A549 (cell line): ENCODE results near the gene HECTD4.

ENCODE experiments used
- CEBPB ChIP-seq, 2 experiments: fragments of >200 bp in 1 of 2; sonication (Bioruptor Twin) in 1 of 2; formaldehyde crosslinking in 1 of 2; IDR thresholded peaks; 2 replicates each; pipeline ENCODE4 v1.6.1; 2012 to 2016
- EP300 ChIP-seq, 2 experiments: fragments of >200 bp; sonication (Bioruptor Twin); formaldehyde crosslinking; IDR thresholded peaks; 2 replicates in 1 of 2; 3 replicates in 1 of 2; pipeline ENCODE4 v1.6.1; 2016 to 2017
- FOSL2 ChIP-seq, 2 experiments: fragments of 450-650 bp in 1 of 2; fragments of >200 bp in 1 of 2; sonication (Bioruptor Twin) in 1 of 2; formaldehyde crosslinking; IDR thresholded peaks; 2 replicates each; pipeline versions ENCODE4 v1.5.0 to v1.6.1; 2016 to 2020; ENCODE audit warnings: mild to moderate bottlenecking in 1 of 2, moderate library complexity in 1 of 2
- KDM1A ChIP-seq: fragments of 200-600 bp; sonication (generic); IDR thresholded peaks from 2 replicates; pipeline ENCODE4 v1.6.1; 2016; ENCODE audit warnings: low read depth, mild to moderate bottlenecking
- NR3C1 ChIP-seq: fragments of >200 bp; sonication (Bioruptor Twin); formaldehyde crosslinking; IDR thresholded peaks from 3 replicates; pipeline ENCODE4 v1.6.1; 2017
- POLR2A ChIP-seq: IDR thresholded peaks from 2 replicates; pipeline ENCODE4 v1.6.1; 2012; ENCODE audit warnings: mild to moderate bottlenecking, low read length
- POLR2AphosphoS2 ChIP-seq: conservative IDR thresholded peaks from 2 replicates; pipeline ENCODE4 v1.6.1; 2012; ENCODE audit warnings: low read length, improper control_type of control experiment, inconsistent platforms
- RFX5 ChIP-seq: fragments of 450-650 bp; IDR thresholded peaks from 2 replicates; pipeline ENCODE4 v1.7.1; 2014; ENCODE audit warnings: antibody characterized with exemption, mild to moderate bottlenecking, moderate library complexity
- SMC3 ChIP-seq: fragments of >200 bp; sonication (Bioruptor Twin); formaldehyde crosslinking; IDR thresholded peaks from 3 replicates; pipeline ENCODE4 v1.6.1; 2018; ENCODE audit warnings: inconsistent platforms
- ZSCAN20 ChIP-seq: fragments of 250-450 bp; sonication (Bioruptor Pico); IDR thresholded peaks from 2 replicates; pipeline ENCODE4 v1.8.0; 2022; ENCODE audit warnings: mild to moderate bottlenecking, moderate library complexity
- TF ChIP-seq, protein P1 (sequence below): fragments of >200 bp; sonication (Bioruptor Twin); formaldehyde crosslinking; IDR thresholded peaks from 3 replicates; pipeline ENCODE4 v1.5.1; 2016

DNA sequence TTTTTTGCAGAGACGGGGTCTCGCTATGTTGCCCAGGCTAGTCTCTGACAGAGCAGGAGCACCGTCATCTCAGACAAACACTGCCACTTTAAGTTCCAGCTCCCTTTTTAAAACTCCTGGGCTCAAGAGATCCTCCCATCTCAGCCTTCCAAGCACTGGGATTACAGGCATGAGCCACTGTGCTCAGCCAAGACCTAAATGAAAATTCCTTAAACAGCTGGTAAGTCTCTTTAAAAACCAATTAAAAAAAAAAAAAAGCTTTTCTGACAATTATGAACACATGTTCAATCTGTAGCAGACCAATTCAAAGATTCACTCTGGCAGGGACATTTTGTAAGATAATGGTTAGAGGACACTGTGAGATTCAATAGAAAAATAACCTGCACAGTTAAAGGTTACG is 77.8 kb downstream of the HECTD4 start:
- TF ChIP-seq POLR2AphosphoS2, result no peak
- no peak for TF ChIP-seq KDM1A
- no peak for TF ChIP-seq POLR2A
- no peak for TF ChIP-seq NR3C1
- no peak for TF ChIP-seq CEBPB (IDR thresholded peaks at IDR 0.05)
- no peak for TF ChIP-seq ZSCAN20 (CRISPR knock-in tag)
- no peak for TF ChIP-seq FOSL2 (IDR thresholded peaks at IDR 0.05)
- no peak for TF ChIP-seq FOSL2 (CRISPR knock-in tag; IDR thresholded peaks at IDR 0.05)
- TF ChIP-seq, protein P1, sequence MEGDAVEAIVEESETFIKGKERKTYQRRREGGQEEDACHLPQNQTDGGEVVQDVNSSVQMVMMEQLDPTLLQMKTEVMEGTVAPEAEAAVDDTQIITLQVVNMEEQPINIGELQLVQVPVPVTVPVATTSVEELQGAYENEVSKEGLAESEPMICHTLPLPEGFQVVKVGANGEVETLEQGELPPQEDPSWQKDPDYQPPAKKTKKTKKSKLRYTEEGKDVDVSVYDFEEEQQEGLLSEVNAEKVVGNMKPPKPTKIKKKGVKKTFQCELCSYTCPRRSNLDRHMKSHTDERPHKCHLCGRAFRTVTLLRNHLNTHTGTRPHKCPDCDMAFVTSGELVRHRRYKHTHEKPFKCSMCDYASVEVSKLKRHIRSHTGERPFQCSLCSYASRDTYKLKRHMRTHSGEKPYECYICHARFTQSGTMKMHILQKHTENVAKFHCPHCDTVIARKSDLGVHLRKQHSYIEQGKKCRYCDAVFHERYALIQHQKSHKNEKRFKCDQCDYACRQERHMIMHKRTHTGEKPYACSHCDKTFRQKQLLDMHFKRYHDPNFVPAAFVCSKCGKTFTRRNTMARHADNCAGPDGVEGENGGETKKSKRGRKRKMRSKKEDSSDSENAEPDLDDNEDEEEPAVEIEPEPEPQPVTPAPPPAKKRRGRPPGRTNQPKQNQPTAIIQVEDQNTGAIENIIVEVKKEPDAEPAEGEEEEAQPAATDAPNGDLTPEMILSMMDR, result no peak
- no peak for TF ChIP-seq EP300 (IDR thresholded peaks at IDR 0.05)
- no peak for TF ChIP-seq SMC3
- TF ChIP-seq RFX5, result no peak
